Natural killer cell (primary cell): Measurements from ENCODE around the gene DNASE1L3. TPM values are rescaled to one million over a fixed set of nuclear protein-coding genes. Genes with fewer than 3 reads are reported as not detected.

Experiments
- ATAC-seq, 3 donors: fragments of 150-1000 bp in 2 of 3; fragments of 200-7000 bp in 1 of 3; cut with Tn5 transposase; 1 replicate in 1 of 3; 2 replicates in 2 of 3; pipeline ENCODE4 v1.10.0; 2021; ENCODE audit warnings: mild to moderate bottlenecking in 2 of 3, moderate library complexity in 2 of 3
- DNase-seq, 2 donors: peaks; one replicate each; pipeline versions ENCODE4 v3.0.0 to v3.0.0-alpha.2; 2013 to 2021; ENCODE audit warnings: mixed read lengths in 1 of 2
- H3K27ac ChIP-seq: one replicate; pipeline ENCODE4 v1.5.1; 2013; ENCODE audit warnings: mild to moderate bottlenecking, low read length
- H3K27me3 ChIP-seq: one replicate; pipeline ENCODE4 v1.6.1; 2013; ENCODE audit warnings: low read length; ENCODE audit not compliant: control insufficient read depth, insufficient read depth
- H3K36me3 ChIP-seq: one replicate; pipeline ENCODE4 v1.6.1; 2013; ENCODE audit warnings: low read length; ENCODE audit not compliant: control insufficient read depth, insufficient read depth
- H3K4me1 ChIP-seq: one replicate; pipeline ENCODE4 v1.6.1; 2013; ENCODE audit warnings: low read length; ENCODE audit not compliant: control insufficient read depth, insufficient read depth
- H3K4me3 ChIP-seq: one replicate; pipeline ENCODE4 v1.5.1; 2013; ENCODE audit warnings: low read length
- H3K9me3 ChIP-seq: one replicate; pipeline ENCODE4 v1.6.1; 2013; ENCODE audit warnings: low read length; ENCODE audit not compliant: control insufficient read depth, insufficient read depth
- H3K27ac Mint-ChIP-seq, 2 donors: one replicate each; pipeline ENCODE4 v1.8.0; 2022; ENCODE audit warnings: mild to moderate bottlenecking in 2 of 2, mixed read lengths in 2 of 2, moderate library complexity in 1 of 2
- H3K27me3 Mint-ChIP-seq, 2 donors: one replicate each; pipeline ENCODE4 v1.8.0; 2022; ENCODE audit warnings: low read depth in 2 of 2, mixed read lengths in 2 of 2
- H3K36me3 Mint-ChIP-seq: one replicate; pipeline ENCODE4 v1.8.0; 2022; ENCODE audit warnings: mixed read lengths
- H3K4me1 Mint-ChIP-seq, 2 donors: one replicate each; pipeline ENCODE4 v1.8.0; 2022; ENCODE audit warnings: mixed read lengths in 2 of 2
- H3K4me3 Mint-ChIP-seq: one replicate; pipeline ENCODE4 v1.8.0; 2022; ENCODE audit warnings: mild to moderate bottlenecking, moderate library complexity, mixed read lengths
- H3K9me3 Mint-ChIP-seq, 2 donors: one replicate each; pipeline ENCODE4 v1.8.0; 2022; ENCODE audit warnings: mixed read lengths in 2 of 2
- WGBS: methylation state at CpG from one replicate; pipeline ENCODE4 v1.1.7; 2013; ENCODE audit warnings: missing lambda C conversion rate; ENCODE audit not compliant: insufficient coverage; 5-methylcytosine and 5-hydroxymethylcytosine counted together
- intact Hi-C: fragments of 100-400 bp; cut with micrococcal nuclease; formaldehyde crosslinking; loops from one replicate; pipeline ENCODE4 v1.14.2; 2022
- total RNA-seq, 4 donors: library from RNA; stranded (reverse); fragments of 120-200 nt in 1 of 4; gene quantifications; one replicate each; pipeline versions ENCODE4 v1.2.3 to v1.2.4, GENCODE V29; 2013 to 2022
- TF ChIP-seq, protein P1 (sequence below): fragments of 200-600 bp; IDR thresholded peaks from one replicate; pipeline ENCODE4 v1.8.0; 2022; ENCODE audit warnings: antibody characterized with exemption

The DNASE1L3 gene
- total RNA-seq, 3 donors from 2014 or later (not counting 1 experiment from before 2014, with no cell fraction given): 1.3 TPM; not detected in 2

- Mint-ChIP-seq H3K4me3 (no peak overlapping the region), H3K4me1 (no peaks in the 10 kb centered on the region)
- no peak overlapping the region for H3K27ac ChIP-seq
Measured at GRCh38 chr3:58144478-58145325, 66.1 kb downstream of the DNASE1L3 start.

DNA sequence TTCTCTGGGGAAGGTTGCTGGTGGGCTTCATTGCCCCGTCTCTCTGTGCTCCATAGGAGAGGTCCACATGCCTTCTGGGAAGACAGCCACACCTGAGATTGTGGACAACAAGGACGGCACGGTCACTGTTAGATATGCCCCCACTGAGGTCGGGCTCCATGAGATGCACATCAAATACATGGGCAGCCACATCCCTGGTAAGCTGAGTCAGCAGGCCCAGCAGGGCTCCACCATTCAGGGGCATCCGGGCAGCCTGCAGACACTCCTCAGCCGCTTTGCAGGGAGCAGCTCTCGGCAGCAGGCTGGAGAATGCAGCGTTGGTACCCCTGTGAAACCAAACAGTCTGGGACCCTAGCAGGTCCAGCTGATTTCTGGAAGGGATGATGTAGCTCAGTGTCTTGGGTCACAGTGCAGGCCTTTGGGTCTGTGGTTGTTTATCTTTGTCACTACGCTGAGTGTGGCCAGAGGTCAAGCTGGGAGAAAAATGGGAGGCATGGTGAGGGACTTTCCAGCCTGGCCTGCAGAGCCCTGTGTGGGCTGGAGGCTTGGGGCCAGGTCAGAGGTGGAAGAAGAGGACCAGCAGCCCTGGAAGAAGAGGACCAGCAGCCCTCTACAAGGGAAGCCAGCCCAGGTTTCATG is 67.2 kb downstream of the DNASE1L3 start:
- no peaks in the 10 kb centered on the region for H3K9me3 Mint-ChIP-seq
- no peak overlapping the region for H3K27ac Mint-ChIP-seq
- TF ChIP-seq, protein P1, sequence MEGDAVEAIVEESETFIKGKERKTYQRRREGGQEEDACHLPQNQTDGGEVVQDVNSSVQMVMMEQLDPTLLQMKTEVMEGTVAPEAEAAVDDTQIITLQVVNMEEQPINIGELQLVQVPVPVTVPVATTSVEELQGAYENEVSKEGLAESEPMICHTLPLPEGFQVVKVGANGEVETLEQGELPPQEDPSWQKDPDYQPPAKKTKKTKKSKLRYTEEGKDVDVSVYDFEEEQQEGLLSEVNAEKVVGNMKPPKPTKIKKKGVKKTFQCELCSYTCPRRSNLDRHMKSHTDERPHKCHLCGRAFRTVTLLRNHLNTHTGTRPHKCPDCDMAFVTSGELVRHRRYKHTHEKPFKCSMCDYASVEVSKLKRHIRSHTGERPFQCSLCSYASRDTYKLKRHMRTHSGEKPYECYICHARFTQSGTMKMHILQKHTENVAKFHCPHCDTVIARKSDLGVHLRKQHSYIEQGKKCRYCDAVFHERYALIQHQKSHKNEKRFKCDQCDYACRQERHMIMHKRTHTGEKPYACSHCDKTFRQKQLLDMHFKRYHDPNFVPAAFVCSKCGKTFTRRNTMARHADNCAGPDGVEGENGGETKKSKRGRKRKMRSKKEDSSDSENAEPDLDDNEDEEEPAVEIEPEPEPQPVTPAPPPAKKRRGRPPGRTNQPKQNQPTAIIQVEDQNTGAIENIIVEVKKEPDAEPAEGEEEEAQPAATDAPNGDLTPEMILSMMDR: no peak
- H3K4me3 Mint-ChIP-seq: no peak overlapping the region
- intact Hi-C loops: no loop called here
- no peak for DNase-seq
- H3K36me3 ChIP-seq: peaks cover 27% of the 10 kb centered on the region
- H3K27me3 Mint-ChIP-seq: no peaks in the 10 kb centered on the region
- WGBS: 95% methylated on average over 9 of the region's 9 CpGs
- H3K4me1 Mint-ChIP-seq: no peaks in the 10 kb centered on the region
- H3K4me1 ChIP-seq: no peaks in the 10 kb centered on the region
- H3K27ac ChIP-seq: no peak overlapping the region
- ATAC-seq: no peak
- no peaks in the 10 kb centered on the region for H3K9me3 ChIP-seq
- H3K4me3 ChIP-seq: no peak overlapping the region
- no peaks in the 10 kb centered on the region for H3K27me3 ChIP-seq
- H3K36me3 Mint-ChIP-seq: no peaks in the 10 kb centered on the region

More at GRCh38 chr3:58144478-58145325, 66.1 kb downstream of the DNASE1L3 start:
- peaks cover 33% of the 10 kb centered on the region for H3K36me3 ChIP-seq
- Mint-ChIP-seq H3K27me3 (no peaks in the 10 kb centered on the region), H3K36me3 (no peaks in the 10 kb centered on the region), H3K27ac (no peak overlapping the region), H3K9me3 (no peaks in the 10 kb centered on the region)
- DNase-seq (no peak), ATAC-seq (no peak)
- 96% methylated on average over 5 of the region's 7 CpGs for WGBS
- H3K9me3 ChIP-seq: no peaks in the 10 kb centered on the region
- no peak overlapping the region for H3K4me3 ChIP-seq
- no peaks in the 10 kb centered on the region for H3K4me1 ChIP-seq
- no peaks in the 10 kb centered on the region for H3K27me3 ChIP-seq
- TF ChIP-seq, protein P1: no peak
- intact Hi-C loops: no loop called here

Other genes with a start within 250 kb of the DNASE1L3 start
- 10 to 100 TPM; 24.6 to 30.8 (median 26.6) TPM for gene FLNB, start 202.6 kb downstream of the DNASE1L3 start, total RNA-seq
- gene ABHD6, start 26.8 kb upstream of the DNASE1L3 start, total RNA-seq: 10 to 100 TPM in 1 of 3 donors, 1 to 10 TPM in 2; 5.0 to 10.6 (median 9.3) TPM
- gene RPP14, start 95.3 kb upstream of the DNASE1L3 start, total RNA-seq: 10 to 100 TPM; 13.1 to 18.8 (median 17.0) TPM
- gene HTD2, start 95.5 kb upstream of the DNASE1L3 start, total RNA-seq: 1 to 10 TPM; 3.3 to 5.5 (median 3.7) TPM
- gene PXK, start 121.9 kb upstream of the DNASE1L3 start, total RNA-seq: 10 to 100 TPM; 42.1 to 53.8 (median 48.9) TPM
- gene PDHB, start 222.9 kb upstream of the DNASE1L3 start, total RNA-seq: 10 to 100 TPM; 33.7 to 52.4 (median 39.9) TPM